ENCODE results near the gene THOC6. TPM values are rescaled to one million over a fixed set of nuclear protein-coding genes. Genes with fewer than 3 reads are reported as not detected.

THOC6 gene
- total RNA-seq, 2 experiments from 2014 or later, result 48.7 to 53.1 TPM

DNA sequence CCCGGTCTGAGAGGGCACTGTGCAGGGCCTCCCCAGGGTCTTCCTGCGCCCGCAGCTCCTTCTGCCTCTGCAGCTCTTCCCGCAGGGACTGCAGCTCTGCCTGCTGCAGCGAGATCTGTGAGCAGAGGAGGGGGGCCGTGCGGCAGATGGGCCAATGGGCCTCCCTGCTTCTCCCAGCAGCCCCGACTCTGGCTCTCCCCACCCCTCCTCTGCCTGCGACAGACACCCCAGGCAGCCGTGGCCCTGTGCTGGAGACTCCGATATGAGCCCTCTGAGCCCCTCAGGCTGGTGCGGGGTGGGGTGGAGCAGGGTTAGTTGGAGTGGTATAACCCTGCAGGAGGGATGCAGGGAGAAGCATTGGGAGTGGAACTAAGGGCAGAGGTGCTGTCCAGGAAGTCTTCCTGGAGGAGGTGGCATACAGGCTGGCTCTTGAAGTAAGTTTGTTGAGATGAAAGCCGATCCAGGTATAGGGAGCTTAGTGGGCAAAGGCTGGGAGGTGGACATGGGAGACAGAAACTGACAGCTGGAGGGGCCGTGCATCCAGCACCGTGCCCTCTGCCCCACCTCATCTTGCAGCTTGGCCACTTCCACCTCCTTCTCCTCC, 5.0 kb downstream of the THOC6 start:
- peaks cover 8% of the 10 kb centered on the region for H3K36me3 Mint-ChIP-seq
- no peaks in the 10 kb centered on the region for H3K9me3 Mint-ChIP-seq

DNA sequence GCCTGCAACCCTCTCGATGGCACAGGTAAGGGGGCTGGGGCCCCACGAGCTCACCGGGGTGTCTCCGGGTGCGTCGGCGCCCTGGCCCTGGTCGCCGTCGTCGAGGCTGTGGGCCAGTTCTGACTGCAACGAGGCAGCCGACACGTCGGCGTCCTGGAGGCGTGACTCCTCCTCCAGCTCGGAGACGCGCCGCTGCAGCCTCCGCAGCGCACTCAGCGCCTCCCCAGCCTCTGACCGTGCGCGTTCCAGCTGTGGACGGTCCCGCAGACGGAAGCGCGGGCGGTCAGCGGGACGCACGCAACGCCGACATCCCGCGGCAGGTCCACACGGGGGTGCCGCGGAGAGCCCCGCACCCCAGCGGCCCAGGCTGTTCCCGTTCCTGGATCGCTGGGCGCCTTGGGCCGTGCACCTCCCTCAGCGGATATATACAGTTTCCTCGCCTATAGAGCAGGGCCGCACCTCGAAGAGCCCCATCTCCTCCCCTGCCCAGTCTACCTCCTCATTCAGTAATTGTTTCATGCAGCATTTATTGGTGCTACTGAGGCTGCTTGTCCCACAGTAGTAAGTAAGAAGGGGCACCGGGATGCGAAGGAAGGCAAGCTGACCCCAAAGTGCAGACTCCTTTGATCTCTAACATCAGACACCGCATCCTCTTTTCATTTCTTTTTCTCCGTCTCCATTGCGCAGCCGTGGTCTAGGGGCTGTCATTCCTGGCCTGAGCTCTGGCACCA, 5.8 kb downstream of the THOC6 start:
- Mint-ChIP-seq H3K4me3 (peak overlapping the region; percentile 67), H3K27ac (no peak overlapping the region), H3K27me3 (peaks cover 59% of the 10 kb centered on the region), H3K9me3 (no peaks in the 10 kb centered on the region), H3K4me1 (peaks cover 17% of the 10 kb centered on the region), H3K36me3 (peaks cover 6% of the 10 kb centered on the region)
- peak; percentile 64 for DNase-seq

More for the DNA sequence above, 5.0 kb downstream of the THOC6 start:
- H3K27ac Mint-ChIP-seq, result no peak overlapping the region
- peak overlapping the region; percentile 67 for H3K4me3 Mint-ChIP-seq
- no peak for DNase-seq
- H3K4me1 Mint-ChIP-seq, result peaks cover 19% of the 10 kb centered on the region
- peaks cover 51% of the 10 kb centered on the region for H3K27me3 Mint-ChIP-seq

DNA sequence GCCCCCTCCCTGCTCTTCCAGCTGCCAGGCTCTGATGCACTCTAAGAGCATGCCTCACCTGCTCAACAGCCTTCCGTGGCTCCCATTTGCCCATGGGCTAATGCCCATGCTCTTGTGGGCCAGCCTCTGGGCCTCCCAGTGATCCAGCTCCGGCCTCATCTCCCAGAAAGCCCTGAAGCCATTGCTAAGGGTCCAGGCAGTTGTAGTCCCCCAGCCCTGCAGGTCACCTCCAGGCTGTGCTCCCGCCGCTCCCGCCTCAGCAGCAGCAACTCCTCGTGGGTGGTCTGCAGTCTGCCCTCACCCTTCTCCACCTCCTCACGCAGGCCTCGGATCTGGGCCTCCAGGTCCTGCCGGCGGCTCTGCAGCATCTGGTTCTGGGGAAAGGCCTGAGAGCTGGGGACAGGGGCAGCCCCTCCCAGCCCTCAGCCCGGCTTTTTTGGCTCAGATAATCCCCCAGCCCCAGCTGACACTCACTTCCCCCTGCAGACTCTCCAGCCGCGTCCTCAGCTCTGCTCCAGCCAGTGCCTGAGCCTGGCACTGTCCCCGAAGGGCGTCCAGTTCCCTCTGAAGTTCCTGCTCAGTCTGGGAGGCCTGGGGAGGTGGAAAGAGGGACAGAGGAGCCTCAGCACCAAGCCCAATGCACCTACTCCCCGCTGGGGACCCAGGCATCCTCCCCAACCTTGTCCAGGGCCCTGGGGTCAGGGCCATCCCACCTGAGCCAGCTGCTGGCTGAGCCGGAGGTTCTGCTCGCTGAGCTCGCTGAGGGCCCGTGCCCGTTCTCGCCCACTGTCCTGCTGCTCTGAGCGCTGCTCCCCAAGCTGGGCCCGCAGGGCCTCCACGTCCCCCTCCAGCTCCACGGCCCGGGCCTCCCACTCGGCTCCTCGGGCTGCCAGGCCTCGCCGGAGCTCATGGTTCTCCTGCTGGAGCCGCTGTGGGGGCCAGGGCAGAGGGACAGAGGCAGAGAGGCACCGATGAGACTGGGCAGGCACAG, 6.7 kb downstream of the THOC6 start:
- peaks cover 6% of the 10 kb centered on the region for H3K36me3 Mint-ChIP-seq
- no peaks in the 10 kb centered on the region for H3K9me3 Mint-ChIP-seq
- no peak overlapping the region for H3K27ac Mint-ChIP-seq
- H3K4me3 Mint-ChIP-seq, result peak overlapping the region; percentile 64
- H3K27me3 Mint-ChIP-seq, result peaks cover 68% of the 10 kb centered on the region
- no peak for DNase-seq
- peaks cover 17% of the 10 kb centered on the region for H3K4me1 Mint-ChIP-seq

DNA sequence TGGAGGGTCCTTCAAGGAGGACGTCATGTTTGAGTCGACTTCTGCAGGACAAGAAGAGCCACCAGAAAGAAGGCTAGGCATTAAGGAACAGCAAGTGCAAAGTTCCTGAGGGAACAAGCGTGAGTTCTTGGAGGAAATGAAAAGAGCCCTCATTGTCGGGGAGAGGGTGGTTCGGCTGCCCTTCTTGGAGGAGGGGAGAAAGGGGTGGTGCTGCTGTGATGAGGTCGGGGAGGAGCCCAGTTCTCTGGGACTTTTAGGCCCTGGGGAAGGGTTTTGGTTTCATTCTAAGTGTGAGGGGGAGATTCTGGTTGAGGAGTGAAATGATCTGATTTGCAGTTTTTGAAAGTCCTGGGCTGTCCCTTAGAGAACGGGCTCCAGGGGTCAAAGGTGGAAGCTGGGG, 8.8 kb downstream of the THOC6 start:
- Mint-ChIP-seq H3K4me1 (peaks cover 19% of the 10 kb centered on the region), H3K27ac (no peak overlapping the region), H3K36me3 (no peaks in the 10 kb centered on the region), H3K4me3 (no peak overlapping the region), H3K27me3 (peaks cover 82% of the 10 kb centered on the region), H3K9me3 (no peaks in the 10 kb centered on the region)
- DNase-seq, result no peak

DNA sequence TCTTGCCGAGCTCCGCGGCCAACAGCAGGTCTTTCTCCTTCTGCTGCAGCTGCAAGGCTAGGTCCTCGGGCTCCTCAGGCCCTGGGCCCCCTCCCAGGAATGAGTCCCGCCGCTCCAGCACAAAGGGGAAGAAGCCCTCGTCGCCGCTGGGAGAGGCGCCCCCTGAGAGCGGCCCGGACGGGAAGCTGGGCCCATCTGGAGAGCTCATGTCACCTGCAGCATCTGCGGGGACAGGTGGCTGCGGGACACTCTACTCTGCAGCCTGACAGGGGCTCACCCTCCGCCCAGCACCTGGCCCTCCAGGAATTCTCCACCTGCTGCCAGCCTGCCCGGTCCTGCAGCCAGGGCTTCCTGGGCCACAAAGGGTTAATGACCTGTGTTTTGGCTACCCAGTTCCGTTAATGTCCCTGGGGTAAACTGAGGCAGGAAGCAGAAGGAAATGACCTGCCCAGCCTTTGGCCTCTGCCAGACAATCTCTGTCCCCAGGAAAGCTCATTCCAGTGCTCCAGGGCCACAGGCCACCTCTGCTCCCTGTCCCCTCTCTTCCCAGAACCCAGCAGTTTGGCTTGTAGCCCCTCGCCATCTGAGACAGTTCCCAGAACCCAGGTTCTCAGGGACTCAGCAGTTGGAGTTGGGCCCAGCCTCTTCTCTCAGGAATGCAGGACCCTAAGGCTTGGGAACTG, 11.6 kb downstream of the THOC6 start:
- Mint-ChIP-seq H3K9me3 (no peaks in the 10 kb centered on the region), H3K27ac (no peak overlapping the region), H3K4me1 (peaks cover 10% of the 10 kb centered on the region), H3K36me3 (no peaks in the 10 kb centered on the region), H3K27me3 (peaks cover 88% of the 10 kb centered on the region), H3K4me3 (no peak overlapping the region)
- no peak for DNase-seq

DNA sequence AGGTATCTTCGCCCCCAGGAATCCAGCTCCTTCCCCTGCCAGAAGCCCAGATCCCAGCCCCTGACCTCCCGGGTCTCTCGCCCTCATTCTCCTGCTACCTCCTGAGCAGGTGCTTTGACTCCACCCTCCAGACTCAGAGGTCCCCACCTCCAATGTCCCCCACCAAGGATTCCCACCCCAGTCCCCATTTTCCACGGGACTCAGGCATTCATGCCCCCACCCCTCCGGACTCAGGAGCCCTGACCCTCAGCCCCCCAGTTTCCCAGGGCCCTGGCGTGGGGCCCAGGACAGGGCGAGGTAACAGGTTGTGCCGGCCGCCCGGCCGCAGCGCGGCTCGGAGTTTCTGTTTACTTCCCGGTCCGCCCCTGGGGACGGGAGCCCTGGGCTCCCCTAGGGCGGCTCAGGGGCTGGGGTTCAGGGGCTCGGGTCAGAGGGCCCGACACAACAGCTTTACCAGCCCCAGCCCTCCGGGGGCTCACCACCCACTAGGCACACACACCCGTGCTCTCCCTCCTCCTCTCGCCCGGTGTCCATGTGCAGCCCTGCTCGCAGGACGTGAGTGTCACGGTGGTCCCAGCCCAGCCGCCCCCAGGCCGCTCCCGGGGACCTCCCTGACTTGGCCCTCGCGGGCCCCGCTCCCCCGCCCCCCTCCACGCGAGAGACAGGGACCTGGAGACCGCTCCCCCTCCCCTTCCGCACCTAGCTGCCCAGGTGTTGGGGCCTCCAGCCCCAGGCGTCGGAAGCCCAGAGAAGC, 12.3 kb downstream of the THOC6 start:
- Mint-ChIP-seq H3K4me1 (peaks cover 10% of the 10 kb centered on the region), H3K9me3 (no peaks in the 10 kb centered on the region), H3K27me3 (peaks cover 88% of the 10 kb centered on the region), H3K36me3 (no peaks in the 10 kb centered on the region), H3K4me3 (no peak overlapping the region), H3K27ac (no peak overlapping the region)
- no peak for DNase-seq

DNA sequence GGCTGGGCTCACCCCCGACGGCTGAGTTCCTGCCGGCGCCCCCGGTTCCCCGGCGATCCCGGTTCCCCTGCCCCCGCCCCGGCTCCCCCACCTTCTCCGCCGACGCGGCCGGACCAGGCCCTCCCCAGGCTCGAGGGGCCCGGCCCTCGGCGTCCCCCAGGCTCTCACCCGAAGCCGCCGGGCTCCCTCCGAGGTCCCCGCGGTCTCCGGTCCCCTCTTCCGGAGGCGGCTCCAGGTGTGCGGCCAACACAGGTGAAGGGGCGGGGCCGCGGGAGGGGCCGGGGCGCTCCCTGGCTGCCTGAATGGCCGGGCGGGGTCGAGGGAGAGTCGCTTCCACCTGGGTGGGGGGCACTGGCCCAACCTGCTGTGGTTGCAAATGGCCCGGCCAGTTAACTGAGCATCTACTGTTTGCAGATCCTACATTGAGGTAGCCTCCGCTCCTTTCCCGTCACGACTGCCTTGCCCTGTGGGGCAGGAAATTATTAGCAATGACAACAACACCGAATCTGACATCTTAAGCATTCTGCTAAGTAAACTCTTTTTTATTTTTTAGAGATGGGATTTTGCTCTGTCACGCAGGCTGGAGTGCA, 13.0 kb downstream of the THOC6 start, which contains the start of gene BICDL2:
Gene BICDL2 (minus strand): TSS at position 219 of the 590 bp plus-strand sequence. CDS start 1,448 bp downstream, outside the sequence.
- Mint-ChIP-seq H3K27me3 (peaks cover 89% of the 10 kb centered on the region), H3K27ac (no peak within 1 kb of the TSS), H3K4me1 (peaks cover 10% of the 10 kb centered on the region), H3K9me3 (no peaks in the 10 kb centered on the region), H3K4me3 (no peak within 1 kb of the TSS), H3K36me3 (no peaks in the 10 kb centered on the region)
- DNase-seq, result no peak

DNA sequence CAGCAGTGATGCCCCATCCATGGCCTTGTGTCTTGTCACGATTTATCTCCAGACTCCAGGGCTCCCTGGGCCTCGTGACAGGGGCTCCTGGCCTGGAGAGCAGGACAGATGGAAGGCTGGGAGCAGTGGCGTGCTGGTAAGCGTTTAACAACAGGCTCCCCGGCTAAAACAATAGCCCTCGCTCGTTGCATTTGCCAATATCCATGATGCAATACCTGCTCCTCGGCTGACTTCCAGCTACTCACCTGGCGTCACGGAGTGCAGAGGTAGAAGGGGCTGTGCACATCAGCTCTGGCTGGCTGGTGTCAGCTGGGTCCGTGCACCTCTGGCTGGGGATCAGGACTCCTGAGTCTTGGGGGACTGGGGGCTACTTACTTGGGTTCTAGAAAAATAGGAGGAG, 14.4 kb downstream of the THOC6 start:
- Mint-ChIP-seq H3K36me3 (no peaks in the 10 kb centered on the region), H3K27ac (no peak overlapping the region), H3K27me3 (peaks cover 88% of the 10 kb centered on the region), H3K4me3 (no peak overlapping the region), H3K9me3 (no peaks in the 10 kb centered on the region), H3K4me1 (peaks cover 5% of the 10 kb centered on the region)
- no peak for DNase-seq

DNA sequence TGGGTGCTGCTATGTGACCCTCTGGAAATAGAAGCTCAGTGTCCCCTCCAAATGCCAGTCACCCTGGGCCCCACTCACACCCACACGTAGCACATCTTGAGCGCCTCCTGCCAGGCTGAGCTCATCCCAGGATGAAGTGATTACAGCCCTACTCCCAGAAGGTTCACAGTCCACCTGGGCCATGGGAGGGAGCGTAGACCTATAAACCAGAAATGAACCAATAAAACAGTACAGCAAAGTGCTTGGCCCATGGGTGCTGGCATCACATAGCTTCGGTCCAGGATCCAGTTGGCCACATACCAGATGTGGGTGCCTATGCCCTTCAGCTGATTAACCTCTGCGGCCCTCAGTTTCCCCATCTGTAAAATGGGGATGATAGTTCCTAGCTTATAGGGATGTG, 15.1 kb downstream of the THOC6 start:
- peaks cover 88% of the 10 kb centered on the region for H3K27me3 Mint-ChIP-seq
- H3K9me3 Mint-ChIP-seq, result no peaks in the 10 kb centered on the region
- H3K27ac Mint-ChIP-seq, result no peak overlapping the region
- no peak overlapping the region for H3K4me3 Mint-ChIP-seq
- no peaks in the 10 kb centered on the region for H3K36me3 Mint-ChIP-seq
- peaks cover 5% of the 10 kb centered on the region for H3K4me1 Mint-ChIP-seq
- DNase-seq, result no peak

DNA sequence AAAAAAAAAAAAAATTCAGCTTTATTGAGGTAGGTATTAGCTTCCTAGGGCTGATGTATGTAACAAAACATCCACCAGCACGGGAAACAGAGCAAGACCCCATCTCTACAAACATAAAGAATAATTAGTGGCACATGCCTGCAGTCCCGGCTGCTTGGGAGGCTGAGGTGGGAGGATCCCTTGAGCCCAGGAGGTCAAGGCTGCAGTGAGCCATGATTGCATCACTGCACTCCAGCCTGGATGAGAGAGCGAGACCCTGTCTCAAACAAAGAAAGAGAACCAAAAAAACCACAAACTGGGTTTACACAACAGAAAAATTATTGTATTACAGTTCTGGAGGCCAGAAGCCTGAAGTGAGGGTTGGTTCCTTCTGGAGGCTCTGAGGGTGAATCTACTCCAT, 18.5 kb downstream of the THOC6 start:
- no peak overlapping the region for H3K27ac Mint-ChIP-seq
- no peak for DNase-seq
- no peaks in the 10 kb centered on the region for H3K36me3 Mint-ChIP-seq
- H3K4me1 Mint-ChIP-seq, result peaks cover 7% of the 10 kb centered on the region
- no peak overlapping the region for H3K4me3 Mint-ChIP-seq
- H3K27me3 Mint-ChIP-seq, result peaks cover 86% of the 10 kb centered on the region
- no peaks in the 10 kb centered on the region for H3K9me3 Mint-ChIP-seq

DNA sequence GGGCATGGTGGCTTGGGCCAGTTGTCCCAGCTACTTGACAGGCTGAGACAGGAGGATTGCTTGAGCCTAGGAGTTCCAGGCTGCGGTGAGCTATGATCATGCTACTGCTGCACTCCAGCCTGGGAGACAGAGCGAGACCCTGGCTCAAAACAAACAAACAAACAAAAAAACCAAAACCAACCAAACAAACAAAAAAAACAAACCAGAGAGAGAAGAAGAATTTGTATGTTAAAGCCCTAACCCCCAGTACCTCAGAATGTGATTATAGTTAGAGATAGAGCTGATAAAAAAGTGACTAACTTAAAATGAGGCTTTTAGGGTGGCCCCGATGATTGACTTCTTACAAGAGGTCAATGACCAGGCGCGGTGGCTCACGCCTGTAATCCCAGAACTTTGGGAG, 20.9 kb downstream of the THOC6 start:
- Mint-ChIP-seq H3K9me3 (no peaks in the 10 kb centered on the region), H3K4me3 (peak overlapping the region; percentile 73), H3K4me1 (peaks cover 9% of the 10 kb centered on the region), H3K27ac (no peak overlapping the region), H3K36me3 (no peaks in the 10 kb centered on the region), H3K27me3 (peaks cover 76% of the 10 kb centered on the region)
- DNase-seq, result no peak

DNA sequence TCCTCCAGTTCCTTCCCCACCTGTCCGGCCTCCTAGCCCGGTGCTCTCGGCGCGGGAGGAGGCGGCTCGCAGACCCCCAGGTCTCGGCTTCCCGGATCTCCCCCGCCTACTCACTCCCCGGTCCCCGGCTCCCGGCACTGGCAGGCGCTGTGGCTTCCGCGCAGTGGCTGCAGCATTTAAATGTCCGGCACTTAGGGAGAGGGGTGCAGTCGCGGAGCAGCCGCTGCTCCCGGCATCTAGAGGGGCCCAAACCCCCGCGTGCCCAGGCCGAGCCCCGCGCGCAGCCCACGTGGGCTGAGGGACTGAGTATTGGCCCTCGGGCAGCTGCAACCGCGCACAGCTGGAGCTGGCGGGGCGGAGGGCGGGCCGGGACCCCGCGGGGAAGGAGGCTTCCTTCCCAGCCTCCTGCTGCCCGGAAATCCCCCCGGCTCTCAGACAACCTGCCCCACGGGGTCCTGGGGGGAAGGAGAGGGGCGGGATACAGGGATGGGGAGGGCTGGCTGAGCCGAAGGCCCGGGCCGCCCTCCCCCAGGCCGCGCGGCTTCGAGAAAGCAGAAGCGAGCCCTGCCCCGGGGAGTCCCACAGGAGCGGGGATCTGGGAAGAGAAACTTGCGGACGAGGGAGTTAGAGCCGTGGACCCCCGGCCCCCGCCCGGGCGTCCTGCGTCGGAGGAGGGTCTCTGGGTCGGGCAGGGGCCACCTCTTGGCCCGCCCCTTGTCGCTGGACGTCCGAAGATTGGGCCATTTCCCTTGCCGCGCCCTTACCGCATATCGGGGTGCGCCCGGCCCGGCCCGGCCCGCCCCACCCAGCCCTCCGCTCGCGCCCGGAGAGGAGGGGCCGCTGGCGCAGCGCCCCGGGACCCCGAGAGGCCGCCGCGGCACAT, 22.2 kb downstream of the THOC6 start, which contains the start of gene MMP25:
Gene MMP25 (plus strand): TSS at position 804 of the 883 bp plus-strand sequence. CDS start 357 bp downstream, outside the sequence.
- Mint-ChIP-seq H3K9me3 (no peaks in the 10 kb centered on the region), H3K36me3 (no peaks in the 10 kb centered on the region), H3K4me1 (peaks cover 13% of the 10 kb centered on the region), H3K27me3 (peaks cover 63% of the 10 kb centered on the region), H3K27ac (no peak within 1 kb of the TSS), H3K4me3 (peak within 1 kb of the TSS; percentile 73)
- no peak for DNase-seq
